ENCODE measurements around the gene ZNF646. TPM values are rescaled to one million over a fixed set of nuclear protein-coding genes. Genes with fewer than 3 reads are reported as not detected.

The ZNF646 gene
- total and polyA plus RNA-seq, 3 donors from 2014 or later, result 68.9 to 80.3 (median 74.0) TPM

Other genes with a start within 250 kb of the ZNF646 start
- gene BCL7C, start 180.3 kb upstream of the ZNF646 start, total RNA-seq, result 10 to 100 TPM; 49.6 to 57.4 TPM
- 40.2 TPM for gene BCL7C, start 180.3 kb upstream of the ZNF646 start, polyA plus RNA-seq (ENCODE audit: insufficient read depth, low read depth, low replicate concordance)
- 1 to 10 TPM; 5.9 to 9.0 TPM for gene CTF1, start 177.8 kb upstream of the ZNF646 start, total RNA-seq
- gene CTF1, start 177.8 kb upstream of the ZNF646 start, polyA plus RNA-seq (ENCODE audit: insufficient read depth, low read depth, low replicate concordance), result 5.6 TPM
- 100 to 1,000 TPM; 142 to 149 TPM for gene FBXL19, start 150.8 kb upstream of the ZNF646 start, total RNA-seq
- 47.0 TPM for gene FBXL19, start 150.8 kb upstream of the ZNF646 start, polyA plus RNA-seq (ENCODE audit: insufficient read depth, low read depth, low replicate concordance)
- 10 to 100 TPM; 68.6 to 75.0 TPM for gene ORAI3, start 125.4 kb upstream of the ZNF646 start, total RNA-seq
- 29.1 TPM for gene ORAI3, start 125.4 kb upstream of the ZNF646 start, polyA plus RNA-seq (ENCODE audit: insufficient read depth, low read depth, low replicate concordance)
- gene SETD1A, start 116.7 kb upstream of the ZNF646 start, total RNA-seq, result 10 to 100 TPM; 45.7 to 45.8 TPM
- gene SETD1A, start 116.7 kb upstream of the ZNF646 start, polyA plus RNA-seq (ENCODE audit: insufficient read depth, low read depth, low replicate concordance), result 41.4 TPM
- gene HSD3B7, start 89.2 kb upstream of the ZNF646 start, total RNA-seq, result 1 to 10 TPM; 5.7 to 7.4 TPM
- gene HSD3B7, start 89.2 kb upstream of the ZNF646 start, polyA plus RNA-seq (ENCODE audit: insufficient read depth, low read depth, low replicate concordance), result 8.9 TPM
- gene STX1B, start 63.8 kb upstream of the ZNF646 start, total RNA-seq, result 1 to 10 TPM; 6.3 to 8.7 TPM
- gene STX1B, start 63.8 kb upstream of the ZNF646 start, polyA plus RNA-seq (ENCODE audit: insufficient read depth, low read depth, low replicate concordance), result 5.8 TPM
- gene STX4, start 40.9 kb upstream of the ZNF646 start, total RNA-seq, result 10 to 100 TPM; 50.9 to 56.9 TPM
- gene STX4, start 40.9 kb upstream of the ZNF646 start, polyA plus RNA-seq (ENCODE audit: insufficient read depth, low read depth, low replicate concordance), result 37.1 TPM
- gene ZNF668, start 182 bp upstream of the ZNF646 start, total RNA-seq, result 10 to 100 TPM; 17.2 to 20.2 TPM
- 10.1 TPM for gene ZNF668, start 182 bp upstream of the ZNF646 start, polyA plus RNA-seq (ENCODE audit: insufficient read depth, low read depth, low replicate concordance)
- gene PRSS53, start 14.5 kb downstream of the ZNF646 start, total RNA-seq, result 1 to 10 TPM; 2.7 to 6.1 TPM
- gene PRSS53, start 14.5 kb downstream of the ZNF646 start, polyA plus RNA-seq (ENCODE audit: insufficient read depth, low read depth, low replicate concordance), result 1.1 TPM
- gene VKORC1, start 20.4 kb downstream of the ZNF646 start, total RNA-seq, result 100 to 1,000 TPM; 102 to 183 TPM
- 102 TPM for gene VKORC1, start 20.4 kb downstream of the ZNF646 start, polyA plus RNA-seq (ENCODE audit: insufficient read depth, low read depth, low replicate concordance)
- 10 to 100 TPM; 68.8 to 69.1 TPM for gene BCKDK, start 34.0 kb downstream of the ZNF646 start, total RNA-seq
- 34.5 TPM for gene BCKDK, start 34.0 kb downstream of the ZNF646 start, polyA plus RNA-seq (ENCODE audit: insufficient read depth, low read depth, low replicate concordance)
- gene KAT8, start 43.2 kb downstream of the ZNF646 start, total RNA-seq, result 100 to 1,000 TPM in 1 of 2 donors, 10 to 100 TPM in 1; 96.9 to 111 TPM
- gene KAT8, start 43.2 kb downstream of the ZNF646 start, polyA plus RNA-seq (ENCODE audit: insufficient read depth, low read depth, low replicate concordance), result 86.0 TPM
- under 1 TPM; 0.74 to 0.79 TPM for gene PRSS8, start 61.3 kb downstream of the ZNF646 start, total RNA-seq
- 1.5 TPM for gene PRSS8, start 61.3 kb downstream of the ZNF646 start, polyA plus RNA-seq (ENCODE audit: insufficient read depth, low read depth, low replicate concordance)
- 1 to 10 TPM; 7.1 to 8.3 TPM for gene PRSS36, start 75.6 kb downstream of the ZNF646 start, total RNA-seq
- 5.4 TPM for gene PRSS36, start 75.6 kb downstream of the ZNF646 start, polyA plus RNA-seq (ENCODE audit: insufficient read depth, low read depth, low replicate concordance)
- 100 to 1,000 TPM; 205 to 217 TPM for gene FUS, start 105.7 kb downstream of the ZNF646 start, total RNA-seq
- gene FUS, start 105.7 kb downstream of the ZNF646 start, polyA plus RNA-seq (ENCODE audit: insufficient read depth, low read depth, low replicate concordance), result 423 TPM
- gene PYCARD, start 128.3 kb downstream of the ZNF646 start, total RNA-seq, result 10 to 100 TPM in 1 of 2 donors, 1 to 10 TPM in 1; 2.6 to 11.1 TPM
- 8.7 TPM for gene PYCARD, start 128.3 kb downstream of the ZNF646 start, polyA plus RNA-seq (ENCODE audit: insufficient read depth, low read depth, low replicate concordance)
- gene TRIM72, start 139.7 kb downstream of the ZNF646 start, total RNA-seq, result under 1 TPM; 0.50 to 0.55 TPM
- 0.58 TPM for gene TRIM72, start 139.7 kb downstream of the ZNF646 start, polyA plus RNA-seq (ENCODE audit: insufficient read depth, low read depth, low replicate concordance)
- not detected for gene PYDC1, start 142.7 kb downstream of the ZNF646 start, total RNA-seq
- not detected for gene PYDC1, start 142.7 kb downstream of the ZNF646 start, polyA plus RNA-seq (ENCODE audit: insufficient read depth, low read depth, low replicate concordance)
- gene ITGAM, start 185.6 kb downstream of the ZNF646 start, total RNA-seq, result 1 to 10 TPM; 4.4 to 7.7 TPM
- gene ITGAM, start 185.6 kb downstream of the ZNF646 start, polyA plus RNA-seq (ENCODE audit: insufficient read depth, low read depth, low replicate concordance), result 7.1 TPM

All from testis (tissue), 3 donors.